AG10803 (cell line): ENCODE data around the gene FGF11.

Experiments used
- DNase-seq: peaks from one replicate; pipeline ENCODE4 v3.0.0; 2010; ENCODE audit warnings: low read depth
- H3K4me3 ChIP-seq: 2 replicates; pipeline ENCODE4 v1.5.1; 2011; ENCODE audit warnings: mild to moderate bottlenecking, low read length, control low read depth
- CTCF ChIP-seq: conservative IDR thresholded peaks from 2 replicates; pipeline ENCODE4 v1.5.1; 2011; ENCODE audit warnings: mild to moderate bottlenecking, low read length, control low read depth, inconsistent platforms

FGF11 gene

GRCh38 chr17:7431231-7431630, 8.1 kb upstream of the FGF11 start:
- H3K4me3 ChIP-seq = no peak overlapping the region
- peak; percentile 48 for DNase-seq
- TF ChIP-seq CTCF = no peak

GRCh38 chr17:7432296-7432695, 7.0 kb upstream of the FGF11 start:
- DNase-seq = no peak
- H3K4me3 ChIP-seq = no peak overlapping the region
- no peak for TF ChIP-seq CTCF

DNA sequence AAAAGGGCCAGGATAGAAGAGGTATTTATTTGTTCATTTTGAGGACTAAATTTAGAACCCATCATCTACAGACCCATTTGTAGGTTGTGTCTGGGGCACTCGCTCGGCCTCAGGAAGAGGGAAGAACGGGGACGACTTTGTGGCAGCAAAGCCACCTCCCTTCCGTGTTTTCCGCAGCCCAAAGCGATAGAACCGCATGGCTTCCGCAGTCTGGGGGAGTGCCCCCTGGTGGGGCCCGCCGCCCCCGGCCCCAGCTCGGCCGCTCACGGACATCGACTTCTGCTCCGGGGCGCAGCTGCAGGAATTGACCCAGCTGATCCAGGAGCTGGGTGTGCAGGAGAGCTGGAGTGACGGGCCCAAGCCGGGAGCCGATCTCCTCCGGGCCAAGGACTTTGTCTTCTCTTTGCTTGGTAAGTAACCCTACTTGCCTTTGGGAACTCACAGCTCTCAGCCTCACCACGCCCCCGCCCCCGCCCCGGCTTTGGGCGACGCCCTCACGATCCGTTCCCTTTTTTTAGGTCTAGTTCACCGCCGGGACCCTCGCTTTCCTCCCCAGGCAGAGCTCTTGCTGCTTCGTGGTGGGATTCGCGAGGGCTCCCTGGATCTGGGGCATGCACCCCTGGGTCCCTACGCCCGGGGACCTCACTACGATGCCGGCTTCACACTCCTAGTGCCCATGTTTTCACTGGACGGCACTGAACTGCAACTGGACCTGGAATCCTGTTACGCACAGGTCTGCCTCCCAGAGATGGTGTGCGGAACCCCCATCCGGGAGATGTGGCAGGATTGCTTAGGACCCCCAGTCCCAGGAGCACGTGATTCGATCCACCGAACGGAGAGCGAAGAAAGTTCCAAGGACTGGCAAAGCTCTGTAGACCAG, 3.4 kb upstream of the FGF11 start:
- H3K4me3 ChIP-seq = peak overlapping the region; percentile 45
- DNase-seq = no peak
- TF ChIP-seq CTCF = no peak; the same call in 1 of the 2 replicates

DNA sequence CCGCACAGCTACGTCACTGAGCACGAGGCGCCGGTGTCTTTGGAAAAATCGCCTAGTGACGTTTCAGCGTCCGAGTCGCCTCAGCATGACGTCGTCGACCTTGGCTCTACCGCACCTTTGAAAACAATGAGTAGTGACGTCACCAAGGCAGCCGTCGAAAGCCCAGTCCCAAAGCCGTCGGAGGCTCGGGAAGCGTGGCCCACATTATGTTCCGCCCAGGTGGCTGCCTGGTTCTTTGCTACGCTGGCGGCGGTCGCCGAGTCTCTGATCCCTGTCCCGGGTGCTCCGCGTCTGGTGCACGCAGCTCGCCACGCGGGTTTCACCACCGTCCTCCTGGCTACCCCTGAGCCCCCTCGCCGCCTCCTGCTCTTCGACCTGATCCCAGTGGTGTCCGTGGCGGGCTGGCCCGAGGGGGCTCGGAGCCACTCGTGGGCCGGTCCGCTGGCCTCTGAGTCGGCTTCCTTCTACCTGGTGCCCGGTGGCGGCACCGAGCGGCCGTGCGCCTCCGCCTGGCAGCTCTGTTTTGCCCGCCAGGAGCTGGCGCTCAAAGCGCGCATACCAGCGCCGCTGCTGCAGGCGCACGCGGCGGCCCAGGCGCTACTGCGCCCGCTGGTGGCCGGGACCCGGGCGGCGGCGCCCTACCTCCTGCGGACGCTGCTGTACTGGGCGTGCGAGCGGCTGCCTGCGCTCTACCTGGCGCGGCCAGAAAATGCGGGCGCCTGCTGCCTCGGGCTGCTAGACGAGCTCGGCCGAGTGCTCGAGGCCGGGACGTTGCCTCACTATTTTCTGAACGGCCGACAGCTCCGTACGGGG, 2.5 kb upstream of the FGF11 start:
- peak; percentile 39 for TF ChIP-seq CTCF
- H3K4me3 ChIP-seq = peak overlapping the region; percentile 44
- DNase-seq = peak; percentile 67

GRCh38 chr17:7437369-7437863, 1.9 kb upstream of the FGF11 start:
- TF ChIP-seq CTCF = no peak
- H3K4me3 ChIP-seq = peak overlapping the region; percentile 44
- DNase-seq = no peak

- TF ChIP-seq CTCF = no peak
- DNase-seq = no peak
- peak overlapping the region; percentile 31 for H3K4me3 ChIP-seq
These were observed 1.2 kb upstream of the FGF11 start for GRCh38 chr17:7437950-7438614.
